Keratinocyte (primary cell): ENCODE results near the gene ID3. TPM values are rescaled to one million over a fixed set of nuclear protein-coding genes. Genes with fewer than 3 reads are reported as not detected.

Source experiments
- DNase-seq: peaks from one replicate; pipeline ENCODE4 v3.0.0-alpha.2; 2011; ENCODE audit warnings: low read depth, missing footprints, low spot score
- FAIRE-seq: peaks from 2 replicates; lab custom pipeline; 2011; peaks lifted over from hg19 to GRCh38; lab: Jason Lieb, UNC
- H2AFZ ChIP-seq: 2 replicates; pipeline ENCODE4 v1.6.0; 2012; ENCODE audit warnings: low read length, control low read depth, inconsistent platforms; ENCODE audit not compliant: control insufficient read depth
- H3K27ac ChIP-seq: 2 replicates; pipeline ENCODE4 v1.5.1; 2011; ENCODE audit warnings: low read length; ENCODE audit not compliant: control insufficient read depth, insufficient read depth
- H3K27me3 ChIP-seq: 3 replicates; pipeline ENCODE4 v1.6.0; 2011; ENCODE audit warnings: low read length; ENCODE audit not compliant: control insufficient read depth, insufficient read depth; ENCODE audit errors: extremely low read depth
- H3K36me3 ChIP-seq, 2 experiments: 2 replicates in 1 of 2; 3 replicates in 1 of 2; pipeline ENCODE4 v1.5.1; 2011; ENCODE audit warnings: low read length in 2 of 2, mild to moderate bottlenecking in 1 of 2; ENCODE audit not compliant: control insufficient read depth in 2 of 2, insufficient read depth in 2 of 2; ENCODE audit errors: extremely low read depth in 1 of 2
- H3K4me1 ChIP-seq: 3 replicates; pipeline ENCODE4 v1.5.1; 2011; ENCODE audit warnings: low read length; ENCODE audit not compliant: control insufficient read depth, insufficient read depth; ENCODE audit errors: extremely low read depth
- H3K4me2 ChIP-seq: 3 replicates; pipeline ENCODE4 v1.6.0; 2011; ENCODE audit warnings: low read depth, low read length; ENCODE audit not compliant: control insufficient read depth, insufficient read depth; ENCODE audit errors: extremely low read depth
- H3K4me3 ChIP-seq, 3 experiments: fragments of 200-600 bp in 1 of 3; sonication (generic) in 1 of 3; 2 replicates in 2 of 3; 3 replicates in 1 of 3; pipeline ENCODE4 v1.5.1; 2011 to 2016; ENCODE audit warnings: low read length in 3 of 3, mild to moderate bottlenecking in 3 of 3, control low read depth in 2 of 3, inconsistent platforms in 1 of 3, low read depth in 1 of 3, mixed read lengths in 1 of 3, mixed run types in 1 of 3, moderate library complexity in 1 of 3; ENCODE audit not compliant: control insufficient read depth in 2 of 3, insufficient read depth in 2 of 3; ENCODE audit errors: extremely low read depth in 1 of 3
- H3K79me2 ChIP-seq: 2 replicates; pipeline ENCODE4 v1.6.0; 2012; ENCODE audit warnings: low read length; ENCODE audit not compliant: control insufficient read depth, insufficient read depth
- H3K9ac ChIP-seq: 3 replicates; pipeline ENCODE4 v1.6.0; 2011; ENCODE audit warnings: low read length; ENCODE audit not compliant: control insufficient read depth, insufficient read depth; ENCODE audit errors: extremely low read depth
- H3K9me1 ChIP-seq: 3 replicates; pipeline ENCODE4 v1.6.0; 2011; ENCODE audit warnings: low read length; ENCODE audit not compliant: control insufficient read depth, insufficient read depth; ENCODE audit errors: extremely low read depth
- H3K9me3 ChIP-seq: 2 replicates; pipeline ENCODE4 v1.5.1; 2012; ENCODE audit warnings: low read depth, low read length; ENCODE audit not compliant: control insufficient read depth
- H4K20me1 ChIP-seq: 3 replicates; pipeline ENCODE4 v1.6.0; 2011; ENCODE audit warnings: low read length; ENCODE audit not compliant: control insufficient read depth, insufficient read depth; ENCODE audit errors: extremely low read depth
- CTCF ChIP-seq, 3 experiments: IDR thresholded peaks in 1 of 3; conservative IDR thresholded peaks in 1 of 3; optimal IDR thresholded peaks in 1 of 3; 2 replicates in 2 of 3; 3 replicates in 1 of 3; pipeline versions ENCODE3 to v1.5.1; 2011; ENCODE audit warnings: low read length in 3 of 3, mild to moderate bottlenecking in 3 of 3, moderate library complexity in 2 of 3, control low read depth in 1 of 3, inconsistent platforms in 1 of 3; ENCODE audit not compliant: insufficient read depth in 2 of 3; ENCODE audit errors: extremely low read depth in 1 of 3
- EZH2 ChIP-seq: IDR thresholded peaks from one replicate; pipeline ENCODE4 v1.6.1; 2012; ENCODE audit warnings: inconsistent platforms, mild to moderate bottlenecking, low read length, moderate library complexity
- dilution Hi-C: fragments of 300-500 bp; cut with MboI; formaldehyde crosslinking; loops from one replicate; pipeline ENCODE4 v1.7.0; 2020; ENCODE audit warnings: low sequenced_read_pairs; ENCODE audit not compliant: extremely low pct_ligation_motif_present
- polyA plus RNA-seq, 5 experiments: library from polyadenylated mRNA; depleted of rRNA in 3 of 5; stranded (reverse) in 3 of 5; stranded (forward) in 1 of 5; unstranded in 1 of 5; fragments of >200 nt; gene quantifications; 1 replicate in 1 of 5; 2 replicates in 3 of 5; 3 replicates in 1 of 5; pipeline versions ENCODE4 v1.2.1 to v1.2.3, GENCODE V29; 2011 to 2012; ENCODE audit warnings: missing spikeins in 2 of 5, low read depth in 1 of 5, low replicate concordance in 1 of 5

ID3 gene
- polyA plus RNA-seq, 1 donor (not counting 4 experiments of a cell fraction or from before 2014, with no cell fraction given): 38.0 TPM

- no peaks in the 10 kb centered on the region for H3K79me2 ChIP-seq
- no peaks in the 10 kb centered on the region for H3K9me1 ChIP-seq
- FAIRE-seq: peak; percentile 74
- H3K4me3 ChIP-seq: no peak overlapping the region
- no peaks in the 10 kb centered on the region for H3K27me3 ChIP-seq
- no peaks in the 10 kb centered on the region for H3K36me3 ChIP-seq
- DNase-seq: peak; percentile 99
- dilution Hi-C loops: no loop called here
- no peak overlapping the region for H2AFZ ChIP-seq
- H3K4me1 ChIP-seq: peaks cover 43% of the 10 kb centered on the region
- TF ChIP-seq EZH2 (no peak), CTCF (optimal IDR thresholded peaks at IDR 0.05 in 1 of 3, IDR thresholded peaks at IDR 0.05 in 1 of 3, conservative IDR thresholded peaks at IDR 0.05 in 1 of 3; ENCODE audit: extremely low read depth in 1 of 3, insufficient read depth in 2 of 3, low read length in 3 of 3) (no peak)
- H3K9me3 ChIP-seq: no peaks in the 10 kb centered on the region
- peak overlapping the region; percentile 31 for H3K9ac ChIP-seq
- H4K20me1 ChIP-seq: no peaks in the 10 kb centered on the region
- peak overlapping the region; percentile 89 for H3K27ac ChIP-seq
- H3K4me2 ChIP-seq: peak overlapping the region; percentile 50
Observed at GRCh38 chr1:23593042-23593521, 33.8 kb upstream of the ID3 start.

DNA sequence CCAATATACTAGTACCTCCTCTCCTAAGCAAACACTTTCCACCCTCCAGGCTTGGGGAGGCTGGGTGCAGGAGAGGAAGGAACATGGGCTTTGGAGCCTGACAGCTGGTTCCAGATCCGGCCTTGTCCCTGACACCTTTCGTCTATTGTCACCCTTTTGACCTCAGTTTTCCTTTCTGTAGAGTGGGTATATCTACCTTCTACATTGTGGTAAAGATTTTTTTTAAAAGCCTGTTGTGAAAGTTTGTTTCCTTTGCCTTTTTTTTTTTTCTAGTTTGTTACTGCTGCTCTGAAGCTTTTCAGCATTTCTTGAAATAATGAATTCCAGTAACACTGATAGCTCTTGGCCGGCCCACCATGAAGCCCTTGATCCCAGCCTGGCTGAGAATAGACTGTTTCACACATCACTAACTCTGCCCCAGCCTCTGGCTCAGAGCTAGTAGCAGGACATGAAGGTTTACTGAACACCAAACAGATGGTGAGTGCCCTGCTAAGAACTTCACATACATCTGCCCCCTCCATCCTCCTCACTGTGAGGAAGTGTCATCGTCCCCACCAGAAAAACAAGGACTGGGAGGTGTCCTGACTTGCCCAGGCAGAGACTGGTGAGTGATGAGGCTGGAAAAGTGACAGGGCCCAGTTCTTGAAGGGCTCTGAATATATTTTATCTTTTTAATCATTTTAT is 33.0 kb upstream of the ID3 start:
- Histone ChIP-seq H3K4me1 (peaks cover 46% of the 10 kb centered on the region), H3K27me3 (no peaks in the 10 kb centered on the region), H3K36me3 (no peaks in the 10 kb centered on the region), H3K79me2 (no peaks in the 10 kb centered on the region), H3K4me3 (peak overlapping the region in 1 of 3 experiments; percentile 2), H3K9me1 (no peaks in the 10 kb centered on the region), H2AFZ (no peak overlapping the region), H4K20me1 (no peaks in the 10 kb centered on the region), H3K4me2 (peak overlapping the region; percentile 50), H3K9me3 (no peaks in the 10 kb centered on the region), H3K27ac (peak overlapping the region; percentile 89), H3K9ac (peak overlapping the region; percentile 31)
- peak; percentile 88 for DNase-seq
- dilution Hi-C loops: no loop called here
- TF ChIP-seq EZH2: no peak
- FAIRE-seq: no peak
